Esophagus squamous epithelium (tissue), 4 donors: ENCODE results near the gene SULT6B1.

Experiments used
- POLR2A ChIP-seq, 4 donors: fragments of 450-650 bp; IDR thresholded peaks; one replicate each; pipeline ENCODE4 v1.6.1; 2017; ENCODE audit warnings: antibody characterized with exemption in 4 of 4, mild to moderate bottlenecking in 4 of 4, moderate library complexity in 3 of 4
- TF ChIP-seq, protein P1 (sequence below), 6 experiments: fragments of 450-650 bp in 4 of 6; fragments of 200-600 bp in 2 of 6; sonication (generic) in 2 of 6; IDR thresholded peaks; one replicate each; pipeline ENCODE4 v1.5.1; 2016 to 2019; ENCODE audit warnings: antibody characterized with exemption in 6 of 6, mild to moderate bottlenecking in 4 of 6, moderate library complexity in 4 of 6

DNA sequence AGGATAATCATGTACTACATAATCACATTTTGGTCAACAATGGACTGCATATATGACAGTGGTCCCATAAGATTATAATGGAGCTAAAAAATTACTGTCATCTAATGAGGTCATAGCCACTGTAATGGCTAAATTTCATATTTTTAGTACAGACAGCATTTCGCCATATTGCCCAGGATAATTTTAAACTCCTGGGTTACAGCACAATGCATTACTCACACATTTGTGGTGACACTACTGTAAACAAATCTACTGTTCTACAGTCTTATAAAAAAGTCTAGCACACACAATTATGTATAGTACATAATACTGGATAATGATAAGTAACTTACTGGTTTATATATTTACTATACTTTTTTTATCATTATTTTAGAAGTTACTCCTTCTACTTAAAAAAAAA, 44.5 kb downstream of the SULT6B1 start:
- TF ChIP-seq, protein P1, sequence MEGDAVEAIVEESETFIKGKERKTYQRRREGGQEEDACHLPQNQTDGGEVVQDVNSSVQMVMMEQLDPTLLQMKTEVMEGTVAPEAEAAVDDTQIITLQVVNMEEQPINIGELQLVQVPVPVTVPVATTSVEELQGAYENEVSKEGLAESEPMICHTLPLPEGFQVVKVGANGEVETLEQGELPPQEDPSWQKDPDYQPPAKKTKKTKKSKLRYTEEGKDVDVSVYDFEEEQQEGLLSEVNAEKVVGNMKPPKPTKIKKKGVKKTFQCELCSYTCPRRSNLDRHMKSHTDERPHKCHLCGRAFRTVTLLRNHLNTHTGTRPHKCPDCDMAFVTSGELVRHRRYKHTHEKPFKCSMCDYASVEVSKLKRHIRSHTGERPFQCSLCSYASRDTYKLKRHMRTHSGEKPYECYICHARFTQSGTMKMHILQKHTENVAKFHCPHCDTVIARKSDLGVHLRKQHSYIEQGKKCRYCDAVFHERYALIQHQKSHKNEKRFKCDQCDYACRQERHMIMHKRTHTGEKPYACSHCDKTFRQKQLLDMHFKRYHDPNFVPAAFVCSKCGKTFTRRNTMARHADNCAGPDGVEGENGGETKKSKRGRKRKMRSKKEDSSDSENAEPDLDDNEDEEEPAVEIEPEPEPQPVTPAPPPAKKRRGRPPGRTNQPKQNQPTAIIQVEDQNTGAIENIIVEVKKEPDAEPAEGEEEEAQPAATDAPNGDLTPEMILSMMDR (IDR thresholded peaks at IDR 0.05) = no peak
- TF ChIP-seq POLR2A (IDR thresholded peaks at IDR 0.05) = no peak
